H9 (cell line): ENCODE data around the gene PLXNA1. TPM values are rescaled to one million over a fixed set of nuclear protein-coding genes. Genes with fewer than 3 reads are reported as not detected.

Experiments
- DNase-seq: peaks from one replicate; pipeline ENCODE4 v3.0.0-alpha.2; 2017
- H2AFZ ChIP-seq: one replicate; pipeline ENCODE4 v1.6.1; 2013; ENCODE audit warnings: mild to moderate bottlenecking, low read length, control low read depth, moderate library complexity
- H2AK5ac ChIP-seq: 2 replicates; pipeline ENCODE4 v1.6.1; 2013; ENCODE audit warnings: low read length, control low read depth, mixed read lengths; ENCODE audit not compliant: insufficient read length
- H2BK120ac ChIP-seq: one replicate; pipeline ENCODE4 v1.6.1; 2013; ENCODE audit warnings: low read depth, mild to moderate bottlenecking, low read length, control low read depth, inconsistent platforms; ENCODE audit not compliant: poor library complexity, severe bottlenecking
- H2BK12ac ChIP-seq: 2 replicates; pipeline ENCODE4 v1.6.1; 2013; ENCODE audit warnings: low read length, control low read depth, mixed read lengths, low read depth; ENCODE audit not compliant: insufficient read length
- H2BK15ac ChIP-seq: 2 replicates; pipeline ENCODE4 v1.6.1; 2013; ENCODE audit warnings: low read depth, low read length, control low read depth
- H2BK20ac ChIP-seq: one replicate; pipeline ENCODE4 v1.6.1; 2013; ENCODE audit warnings: low read depth, mild to moderate bottlenecking, low read length, control low read depth, inconsistent platforms; ENCODE audit not compliant: poor library complexity, severe bottlenecking
- H2BK5ac ChIP-seq: 2 replicates; pipeline ENCODE4 v1.6.1; 2013; ENCODE audit warnings: low read length, control low read depth, mixed read lengths; ENCODE audit not compliant: insufficient read length
- H3K14ac ChIP-seq: 2 replicates; pipeline ENCODE4 v1.6.1; 2013; ENCODE audit warnings: low read length, control low read depth; ENCODE audit not compliant: insufficient read depth
- H3K18ac ChIP-seq: 2 replicates; pipeline ENCODE4 v1.6.1; 2013; ENCODE audit warnings: low read depth, mild to moderate bottlenecking, mixed read lengths, low read length, control low read depth; ENCODE audit not compliant: insufficient read length
- H3K23ac ChIP-seq: 2 replicates; pipeline ENCODE4 v1.6.1; 2013; ENCODE audit warnings: low read length, control low read depth, mixed read lengths, low read depth; ENCODE audit not compliant: insufficient read length
- H3K23me2 ChIP-seq: 2 replicates; pipeline ENCODE4 v1.6.1; 2013; ENCODE audit warnings: low read depth, mild to moderate bottlenecking, mixed read lengths, low read length, control low read depth; ENCODE audit not compliant: insufficient read length, poor library complexity, severe bottlenecking
- H3K27ac ChIP-seq: 2 replicates; pipeline ENCODE4 v1.5.1; 2013; ENCODE audit warnings: low read length, control low read depth, mixed read lengths, low read depth; ENCODE audit not compliant: insufficient read length
- H3K27me3 ChIP-seq: 2 replicates; pipeline ENCODE4 v1.6.1; 2013; ENCODE audit warnings: low read length, control low read depth, inconsistent platforms; ENCODE audit not compliant: insufficient read depth
- H3K4ac ChIP-seq: 2 replicates; pipeline ENCODE4 v1.6.1; 2013; ENCODE audit warnings: low read depth, mild to moderate bottlenecking, control low read depth, inconsistent platforms, low read length, moderate library complexity
- H3K4me1 ChIP-seq: 2 replicates; pipeline ENCODE4 v1.6.1; 2013; ENCODE audit warnings: low read length, control low read depth, inconsistent platforms; ENCODE audit not compliant: insufficient read depth
- H3K4me2 ChIP-seq: 2 replicates; pipeline ENCODE4 v1.6.1; 2013; ENCODE audit warnings: low read length, control low read depth, mixed read lengths; ENCODE audit not compliant: insufficient read length, insufficient read depth
- H3K56ac ChIP-seq: 2 replicates; pipeline ENCODE4 v1.6.1; 2013; ENCODE audit warnings: low read depth, mild to moderate bottlenecking, mixed read lengths, low read length, control low read depth; ENCODE audit not compliant: insufficient read length
- H3K79me1 ChIP-seq: 2 replicates; pipeline ENCODE4 v1.6.1; 2013; ENCODE audit warnings: low read depth, mild to moderate bottlenecking, moderate library complexity, low read length, control low read depth, inconsistent platforms; ENCODE audit not compliant: insufficient read depth, poor library complexity, severe bottlenecking
- H3K79me2 ChIP-seq: 2 replicates; pipeline ENCODE4 v1.6.1; 2013; ENCODE audit warnings: low read length, control low read depth, inconsistent platforms; ENCODE audit not compliant: insufficient read depth
- H3K9ac ChIP-seq: 2 replicates; pipeline ENCODE4 v1.6.1; 2013; ENCODE audit warnings: low read length, control low read depth, mixed read lengths; ENCODE audit not compliant: insufficient read length; ENCODE audit errors: extremely low read depth
- H3K9me3 ChIP-seq: one replicate; pipeline ENCODE4 v1.6.1; 2013; ENCODE audit warnings: low read depth, low read length, inconsistent platforms; ENCODE audit not compliant: control insufficient read depth
- H3T11ph ChIP-seq: one replicate; pipeline ENCODE4 v1.6.1; 2013; ENCODE audit warnings: mild to moderate bottlenecking, low read length, control low read depth, inconsistent platforms
- H4K20me1 ChIP-seq: one replicate; pipeline ENCODE4 v1.6.1; 2013; ENCODE audit not compliant: control insufficient read depth, insufficient read length, insufficient read depth
- H4K5ac ChIP-seq: 2 replicates; pipeline ENCODE4 v1.6.1; 2013; ENCODE audit warnings: low read depth, mild to moderate bottlenecking, mixed read lengths, low read length, control low read depth; ENCODE audit not compliant: insufficient read length
- H4K8ac ChIP-seq: replicated peaks from 2 replicates; pipeline ENCODE4 v1.6.1; 2013; ENCODE audit warnings: low read length, control low read depth, mixed read lengths, low read depth; ENCODE audit not compliant: insufficient read length
- H4K91ac ChIP-seq: 2 replicates; pipeline ENCODE4 v1.6.1; 2013; ENCODE audit warnings: low read depth, mild to moderate bottlenecking, moderate library complexity, mixed read lengths, low read length, control low read depth; ENCODE audit not compliant: insufficient read length
- H3K27ac Mint-ChIP-seq, 3 experiments: 2 replicates in 2 of 3; 3 replicates in 1 of 3; pipeline ENCODE4 v1.8.0; 2020 to 2021; ENCODE audit warnings: mixed read lengths in 3 of 3, mild to moderate bottlenecking in 1 of 3, moderate library complexity in 1 of 3
- H3K27me3 Mint-ChIP-seq: 2 replicates; pipeline ENCODE4 v1.8.0; 2021; ENCODE audit warnings: low read depth, mild to moderate bottlenecking, moderate library complexity, mixed read lengths
- H3K36me3 Mint-ChIP-seq, 3 experiments: 2 replicates in 2 of 3; 3 replicates in 1 of 3; pipeline ENCODE4 v1.8.0; 2020 to 2021; ENCODE audit warnings: low read depth in 3 of 3, mixed read lengths in 3 of 3; ENCODE audit not compliant: insufficient read depth in 1 of 3
- H3K4me1 Mint-ChIP-seq, 2 experiments: 2 replicates each; pipeline ENCODE4 v1.8.0; 2020; ENCODE audit warnings: mixed read lengths in 2 of 2
- H3K4me3 Mint-ChIP-seq, 2 experiments: 2 replicates in 1 of 2; 3 replicates in 1 of 2; pipeline ENCODE4 v1.8.0; 2020 to 2021; ENCODE audit warnings: mild to moderate bottlenecking in 2 of 2, mixed read lengths in 2 of 2, moderate library complexity in 1 of 2
- H3K9me3 Mint-ChIP-seq, 2 experiments: 2 replicates in 1 of 2; 3 replicates in 1 of 2; pipeline ENCODE4 v1.8.0; 2020; ENCODE audit warnings: mild to moderate bottlenecking in 2 of 2, mixed read lengths in 2 of 2, moderate library complexity in 1 of 2
- CTCF ChIP-seq: fragments of 200-600 bp; sonication (generic); conservative IDR thresholded peaks from 3 replicates; pipeline ENCODE4 v1.8.0; 2021; ENCODE audit warnings: antibody characterized with exemption, mild to moderate bottlenecking
- WGBS: extraction: QIAGEN DNeasy Blood & Tissue Kit; methylation state at CpG from one replicate; pipeline ENCODE4 v1.1.7; 2013; ENCODE audit warnings: missing lambda C conversion rate, low lambda C conversion rate, mixed read lengths; ENCODE audit not compliant: insufficient read length; ENCODE audit errors: extremely low coverage; 5-methylcytosine and 5-hydroxymethylcytosine counted together
- total RNA-seq: library from RNA; stranded (reverse); gene quantifications from 2 replicates; pipeline ENCODE4 v1.2.1, GENCODE V29; 2021

PLXNA1 gene
- total RNA-seq, 1 experiment from 2014 or later: 42.1 TPM

DNA sequence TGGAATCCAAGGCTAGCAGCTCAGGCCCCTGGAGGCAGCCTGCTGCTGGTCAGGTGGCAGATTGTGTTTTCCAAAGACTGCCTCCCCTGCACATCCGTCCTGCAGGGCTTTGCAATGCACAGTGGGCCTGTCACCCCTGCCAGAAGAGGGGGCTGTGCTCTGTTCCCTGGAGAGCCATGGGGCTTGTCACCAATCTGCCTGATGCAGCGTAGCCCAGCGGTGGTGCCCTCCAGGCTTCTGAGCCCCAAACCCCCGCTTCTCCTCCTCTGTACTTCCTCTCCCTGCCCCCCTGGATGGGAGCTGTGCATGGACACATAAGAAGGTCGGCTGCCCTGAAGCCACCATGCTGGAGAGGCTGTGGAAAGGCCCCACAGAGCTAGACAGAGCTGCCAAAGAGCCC, 10.0 kb upstream of the PLXNA1 start:
- H3K23ac ChIP-seq: no peak overlapping the region
- no peak overlapping the region for H3T11ph ChIP-seq
- no peaks in the 10 kb centered on the region for H3K4me1 ChIP-seq
- H3K9ac ChIP-seq: no peak overlapping the region
- no CpG with 5 or more reads among the region's 5 CpGs for WGBS
- no peak overlapping the region for H2AFZ ChIP-seq
- H3K4me1 Mint-ChIP-seq: peaks cover 18 to 23% of the 10 kb centered on the region in 2 experiments
- peaks cover 15 to 18% of the 10 kb centered on the region in 2 experiments for H3K9me3 Mint-ChIP-seq
- H3K27me3 Mint-ChIP-seq: peaks cover 11% of the 10 kb centered on the region
- H4K5ac ChIP-seq: no peak overlapping the region
- H3K79me1 ChIP-seq: no peaks in the 10 kb centered on the region
- no peaks in the 10 kb centered on the region for H3K23me2 ChIP-seq
- peaks cover 2 to 15% (median 8%) of the 10 kb centered on the region in 3 experiments; a peak in 6 of 7 replicates for H3K36me3 Mint-ChIP-seq
- no peak overlapping the region for H2BK120ac ChIP-seq
- no peak overlapping the region for H2BK15ac ChIP-seq
- H3K9me3 ChIP-seq: no peaks in the 10 kb centered on the region
- H2AK5ac ChIP-seq: no peak overlapping the region
- no peaks in the 10 kb centered on the region for H3K27me3 ChIP-seq
- H3K27ac ChIP-seq: no peak overlapping the region
- H3K4me3 Mint-ChIP-seq: no peak overlapping the region
- H3K14ac ChIP-seq: no peak overlapping the region; the same call in 1 of the 2 replicates
- no peaks in the 10 kb centered on the region for H3K79me2 ChIP-seq
- no peak for DNase-seq
- H3K27ac Mint-ChIP-seq: no peak overlapping the region
- no peak overlapping the region for H2BK5ac ChIP-seq
- H3K4me2 ChIP-seq: no peak overlapping the region
- no peak overlapping the region for H3K4ac ChIP-seq
- no peak overlapping the region for H2BK20ac ChIP-seq
- H3K18ac ChIP-seq: no peak overlapping the region
- TF ChIP-seq CTCF: peak; percentile 32; the same call in 1 of the 3 replicates
- no peak overlapping the region for H4K91ac ChIP-seq
- no peak overlapping the region for H2BK12ac ChIP-seq
- no peak overlapping the region for H3K56ac ChIP-seq
- H4K8ac ChIP-seq: no peak overlapping the region
- no peaks in the 10 kb centered on the region for H4K20me1 ChIP-seq
